B cell (primary cell): ENCODE measurements around the gene ANKRD10.

Source experiments
- CTCF ChIP-seq: fragments of 200-600 bp; IDR thresholded peaks from one replicate; pipeline ENCODE4 v1.8.0; 2022; ENCODE audit warnings: antibody characterized with exemption, mild to moderate bottlenecking
- EZH2 ChIP-seq: IDR thresholded peaks from 2 replicates; pipeline ENCODE4 v1.6.1; 2012; ENCODE audit warnings: borderline replicate concordance, low read depth, mild to moderate bottlenecking, moderate library complexity, low read length; ENCODE audit not compliant: insufficient read depth, poor library complexity, severe bottlenecking

- no peak for TF ChIP-seq CTCF
- TF ChIP-seq EZH2 = no peak
These were observed 51.2 kb downstream of the ANKRD10 start for GRCh38 chr13:110863685-110864084.
